ENCODE results near the gene CTTNBP2. TPM values are rescaled to one million over a fixed set of nuclear protein-coding genes. Genes with fewer than 3 reads are reported as not detected.

The CTTNBP2 gene
- total RNA-seq, 2 donors from 2014 or later, result 7.9 to 9.1 TPM

- intact Hi-C loops (cut with DNase I), result loop anchor here (10.0 kb wide), 2 partner anchors 99 to 119 kb away; no protein-coding TSS in a partner anchor
Measured at GRCh38 chr7:117874191-117874700, 1.0 kb upstream of the CTTNBP2 start.

DNA sequence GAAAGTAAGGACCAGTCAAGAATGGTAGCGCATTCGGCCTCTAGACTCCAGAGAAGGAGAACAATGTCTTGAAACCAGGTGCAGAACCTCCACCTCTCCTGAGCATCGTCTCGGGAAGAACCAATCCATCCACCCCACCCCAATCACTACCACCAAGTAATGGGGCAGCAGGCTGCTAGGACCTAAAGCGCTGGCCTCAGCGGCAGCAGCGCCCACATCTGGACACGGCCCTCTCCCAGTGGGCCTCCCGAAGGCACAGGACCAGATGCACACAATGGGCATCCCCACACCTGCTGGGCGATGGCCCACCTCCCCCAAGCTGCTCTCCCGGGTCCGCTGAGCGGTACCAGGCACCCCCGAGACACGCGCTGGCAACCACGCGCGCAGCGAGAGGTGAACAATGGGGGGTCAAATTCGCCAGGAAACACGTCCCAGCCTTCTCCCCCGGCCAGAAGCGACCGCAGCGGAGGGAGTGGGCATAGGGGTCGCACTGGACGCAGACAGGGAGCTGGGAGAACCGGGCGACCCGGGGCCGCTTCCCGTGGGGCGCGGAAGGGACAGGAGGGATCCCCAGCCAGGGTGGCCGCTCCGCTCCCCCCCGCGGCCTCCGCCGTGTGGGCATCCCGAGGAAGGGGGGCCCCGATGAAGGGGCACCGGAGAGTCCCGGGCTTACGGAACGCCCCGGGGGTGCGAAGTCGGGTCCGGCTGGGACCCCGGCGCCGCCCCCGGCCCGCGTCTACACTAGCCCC lies 506 bp downstream of the CTTNBP2 start:
- intact Hi-C loops (cut with DNase I), result loop anchor here (10.0 kb wide), 2 partner anchors 98 to 118 kb away; no protein-coding TSS in a partner anchor
- DNase-seq (ENCODE audit: low spot score), result no peak

More at GRCh38 chr7:117874191-117874700, 1.0 kb upstream of the CTTNBP2 start:
- DNase-seq (ENCODE audit: low spot score), result no peak

GRCh38 chr7:117871778-117872538 lies 1.3 kb downstream of the CTTNBP2 start:
- DNase-seq (ENCODE audit: low spot score), result peak; percentile 83
- intact Hi-C loops (cut with DNase I), result loop anchor here (10.0 kb wide), 2 partner anchors 97 to 117 kb away; no protein-coding TSS in a partner anchor

DNA sequence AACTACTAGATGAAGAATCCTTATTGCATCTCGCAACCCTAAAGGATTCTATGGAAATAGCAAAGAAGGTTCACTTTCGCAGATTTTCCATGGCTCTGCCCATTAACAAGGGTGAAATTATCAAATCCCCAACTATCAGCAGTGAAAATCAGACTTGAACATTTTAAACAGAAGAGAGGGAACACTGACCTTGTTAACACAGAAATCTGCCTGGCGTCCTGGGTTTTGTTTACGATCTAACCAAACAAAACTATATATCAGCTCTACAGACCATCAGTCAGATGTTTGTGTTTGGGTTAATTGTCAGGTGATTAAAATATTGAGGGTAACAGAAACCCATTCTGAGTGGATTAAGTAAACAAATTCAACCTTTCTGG lies 1.9 kb downstream of the CTTNBP2 start:
- intact Hi-C loops (cut with DNase I), result loop anchor here (10.0 kb wide), 2 partner anchors 97 to 117 kb away; no protein-coding TSS in a partner anchor
- DNase-seq (ENCODE audit: low spot score), result no peak

- no peak for DNase-seq (ENCODE audit: low spot score)
- intact Hi-C loops (cut with DNase I), result loop anchor here (10.0 kb wide), 2 partner anchors 96 to 116 kb away; no protein-coding TSS in a partner anchor
Measured at GRCh38 chr7:117870448-117871130, 2.7 kb downstream of the CTTNBP2 start.

- intact Hi-C loops (cut with DNase I), result no loop called here
- DNase-seq (ENCODE audit: low spot score), result no peak
Measured at GRCh38 chr7:117869374-117869773, 3.9 kb downstream of the CTTNBP2 start.

DNA sequence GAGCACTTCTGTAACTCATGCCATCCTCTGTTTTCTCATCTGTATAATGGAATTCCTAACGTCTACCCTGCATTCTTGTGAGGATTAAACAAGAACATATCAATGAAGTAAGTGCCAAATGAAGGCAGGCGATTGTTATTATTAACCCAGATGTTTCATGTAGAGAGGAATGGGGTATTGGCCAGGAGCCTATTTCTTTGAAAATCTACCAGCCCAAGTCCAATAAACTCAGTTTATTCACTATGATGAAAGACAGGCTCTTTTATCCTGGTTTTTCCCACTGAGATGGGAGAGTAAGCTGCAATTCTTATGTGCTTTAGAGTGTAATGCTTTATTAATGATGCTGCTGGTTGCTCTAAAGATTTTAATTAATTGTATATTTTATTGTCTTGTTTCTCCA lies 9.6 kb downstream of the CTTNBP2 start:
- intact Hi-C loops (cut with DNase I), result no loop called here
- DNase-seq (ENCODE audit: low spot score), result no peak

DNA sequence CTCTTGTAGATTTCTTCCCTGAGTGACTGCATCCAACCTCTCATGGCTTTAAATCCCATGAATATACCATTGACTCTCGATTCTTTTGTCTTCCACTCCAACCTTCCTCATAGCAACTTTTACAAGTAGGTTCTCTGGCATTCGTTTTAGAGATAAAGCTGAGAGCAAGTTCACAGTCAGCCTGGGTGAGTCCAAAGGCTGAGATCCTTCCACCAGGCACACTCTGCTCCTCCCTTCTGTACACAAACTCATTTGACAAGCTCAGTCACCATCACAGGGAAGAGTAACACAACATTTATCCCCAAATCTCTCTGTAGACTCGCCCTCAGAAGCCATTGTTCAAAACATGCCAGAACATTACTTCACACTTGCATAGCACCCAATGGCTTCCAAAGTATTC lies 10.9 kb downstream of the CTTNBP2 start:
- DNase-seq (ENCODE audit: low spot score), result no peak
- intact Hi-C loops (cut with DNase I), result no loop called here

- no peak for DNase-seq (ENCODE audit: low spot score)
- intact Hi-C loops (cut with DNase I), result no loop called here
Measured at GRCh38 chr7:117859246-117859812, 13.9 kb downstream of the CTTNBP2 start.

- intact Hi-C loops (cut with DNase I), result no loop called here
- no peak for DNase-seq (ENCODE audit: low spot score)
Measured at GRCh38 chr7:117858712-117859111, 14.5 kb downstream of the CTTNBP2 start.

DNA sequence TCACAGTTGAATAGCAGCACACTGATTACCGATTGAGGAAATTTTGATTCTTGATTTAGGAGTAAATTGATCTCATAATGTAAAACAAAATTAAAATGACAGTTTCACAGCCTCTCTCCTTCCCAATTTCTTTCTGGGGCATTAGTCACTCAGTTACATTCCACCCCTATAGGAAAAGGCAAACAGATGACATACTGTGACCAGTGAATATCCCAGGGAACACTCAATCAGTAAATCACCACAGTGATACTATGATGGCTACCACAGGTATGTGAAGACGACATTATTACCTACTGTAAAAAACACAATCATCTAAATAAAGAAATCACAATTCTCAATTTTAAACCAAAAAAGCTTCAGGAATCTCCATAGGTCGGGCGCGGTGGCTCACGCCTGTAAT lies 15.5 kb downstream of the CTTNBP2 start:
- no peak for DNase-seq (ENCODE audit: low spot score)
- intact Hi-C loops (cut with DNase I), result no loop called here

GRCh38 chr7:117856196-117856595 lies 17.0 kb downstream of the CTTNBP2 start:
- intact Hi-C loops (cut with DNase I), result no loop called here
- no peak for DNase-seq (ENCODE audit: low spot score)

GRCh38 chr7:117854186-117854585 lies 19.1 kb downstream of the CTTNBP2 start:
- intact Hi-C loops (cut with DNase I), result no loop called here
- no peak for DNase-seq (ENCODE audit: low spot score)

DNA sequence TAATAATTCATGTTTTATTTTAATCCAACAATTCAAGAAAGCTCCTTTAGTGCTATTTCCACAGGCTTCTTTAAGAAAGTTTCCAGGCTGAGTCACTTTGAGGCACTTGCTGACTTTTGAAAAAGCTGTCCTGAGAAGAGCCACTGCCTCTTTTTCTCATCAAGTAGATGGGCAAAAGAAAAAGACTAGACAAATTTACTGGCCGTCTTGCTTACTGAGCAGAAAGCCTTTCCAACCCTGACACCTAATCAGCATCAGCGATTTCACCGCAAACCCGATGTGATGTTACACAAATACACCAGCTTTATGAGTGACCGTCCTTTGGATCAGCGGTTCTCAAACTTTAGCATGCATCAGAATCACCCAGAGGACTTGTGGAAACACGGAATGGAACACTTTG lies 24.3 kb downstream of the CTTNBP2 start:
- intact Hi-C loops (cut with DNase I), result no loop called here

DNA sequence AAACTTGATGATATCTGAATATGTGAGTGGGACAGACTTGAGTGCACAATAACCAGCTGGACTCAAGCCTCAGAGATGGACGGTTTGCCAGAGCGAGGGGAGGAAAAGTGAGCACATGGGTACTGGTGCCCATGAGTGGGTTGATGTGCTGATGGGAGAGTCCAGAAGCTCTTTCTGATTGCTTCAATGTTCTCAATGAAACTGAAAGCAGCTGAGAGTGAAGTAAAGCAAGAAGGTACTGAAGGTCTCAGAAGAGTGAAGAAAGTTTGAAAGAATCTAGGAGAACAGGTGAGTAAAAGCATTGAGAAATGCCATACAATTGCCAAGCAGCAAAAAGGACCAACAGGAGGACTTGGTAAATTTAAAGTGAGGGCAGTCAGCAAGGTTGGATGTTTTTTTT lies 28.6 kb downstream of the CTTNBP2 start:
- no peak for DNase-seq (ENCODE audit: low spot score)
- intact Hi-C loops (cut with DNase I), result no loop called here

More for the DNA sequence above, 24.3 kb downstream of the CTTNBP2 start:
- no peak for DNase-seq (ENCODE audit: low spot score)

DNA sequence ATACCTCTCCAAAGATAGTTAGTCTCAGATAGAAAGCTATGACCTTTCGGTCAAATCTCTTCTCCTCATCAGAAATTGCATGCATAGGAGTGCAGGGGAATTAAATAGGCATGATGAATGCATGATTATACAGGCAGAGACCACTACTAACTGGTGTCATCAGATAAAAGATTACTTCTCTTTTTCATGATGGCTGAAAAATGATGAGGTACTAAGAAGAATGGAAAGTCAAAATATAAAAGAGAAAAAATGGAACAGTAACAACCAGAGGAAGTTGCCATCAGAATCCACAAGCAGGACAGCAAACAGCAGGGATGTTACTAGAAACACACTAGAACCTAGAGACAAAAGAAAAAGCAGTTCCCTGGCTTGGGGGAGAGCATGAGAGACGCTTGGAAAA lies 31.6 kb downstream of the CTTNBP2 start:
- intact Hi-C loops (cut with DNase I), result no loop called here
- no peak for DNase-seq (ENCODE audit: low spot score)

DNA sequence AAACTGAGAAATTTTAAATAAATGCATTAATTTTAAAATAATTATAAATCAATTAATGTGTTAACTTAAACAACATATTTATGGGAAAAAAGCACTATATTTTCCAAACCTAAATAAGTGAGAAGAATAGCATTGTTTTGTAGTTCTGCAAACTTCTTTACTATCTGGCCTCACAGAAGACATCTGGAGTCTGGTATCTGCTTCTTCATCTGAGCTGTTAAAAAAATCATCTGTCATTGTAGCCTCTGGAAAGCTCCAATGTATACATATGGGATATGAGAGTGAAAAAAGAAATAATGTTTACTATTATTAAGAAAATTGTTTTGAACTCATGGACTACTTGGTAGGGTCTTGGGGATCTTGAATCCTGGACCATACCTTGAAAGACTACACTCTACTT lies 32.2 kb downstream of the CTTNBP2 start:
- DNase-seq (ENCODE audit: low spot score), result no peak
- intact Hi-C loops (cut with DNase I), result no loop called here

- intact Hi-C loops (cut with DNase I), result no loop called here
Measured at GRCh38 chr7:117839507-117839906, 33.7 kb downstream of the CTTNBP2 start.

DNA sequence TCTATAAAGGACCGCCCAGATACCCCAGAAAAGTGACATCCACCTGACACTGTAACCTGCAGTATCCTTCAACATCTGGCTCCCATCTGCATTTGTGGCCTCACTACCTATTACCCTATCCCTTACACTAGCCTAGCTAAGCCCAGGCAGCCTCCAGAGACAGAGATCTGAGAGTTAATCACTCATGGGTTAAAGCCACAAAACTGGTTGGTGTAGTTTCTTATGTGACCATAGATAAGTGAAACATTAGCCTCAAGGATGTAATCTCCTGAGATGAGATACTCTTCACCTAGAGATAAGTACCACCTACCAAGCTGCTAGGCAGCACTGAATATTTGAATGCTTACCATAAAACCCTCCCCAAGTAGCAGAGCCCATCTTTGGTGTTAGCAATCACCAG lies 35.4 kb downstream of the CTTNBP2 start:
- DNase-seq (ENCODE audit: low spot score), result no peak
- intact Hi-C loops (cut with DNase I), result no loop called here

More at GRCh38 chr7:117839507-117839906, 33.7 kb downstream of the CTTNBP2 start:
- no peak for DNase-seq (ENCODE audit: low spot score)

All from posterior vena cava (tissue), 2 donors.